HEK293 (cell line): ENCODE data around the gene FPGS.

Source experiments
- CTCF ChIA-PET: fragments of 350-600 bp; formaldehyde crosslinking; extraction: SDS; loops from one replicate; lab custom pipeline; 2021; ENCODE audit warnings: antibody characterized with exemption; lab: Yijun Ruan, JAX
- POLR2A ChIA-PET: fragments of 300-600 bp; formaldehyde crosslinking; extraction: SDS; loops from one replicate; lab custom pipeline; 2020; ENCODE audit warnings: antibody characterized with exemption, inconsistent platforms; lab: Yijun Ruan, JAX
- H3K27ac ChIP-seq: fragments of 200-500 bp; sonication (Bioruptor generic); 2 replicates; pipeline ENCODE4 v1.5.1; 2014; ENCODE audit warnings: low read depth, low read length, control low read depth, inconsistent platforms; ENCODE audit errors: extremely low read depth
- H3K36me3 ChIP-seq, 2 experiments: fragments of 200-500 bp in 1 of 2; sonication (Bioruptor generic) in 1 of 2; 1 replicate in 1 of 2; 2 replicates in 1 of 2; pipeline ENCODE4 v1.5.1; 2014 to 2017; ENCODE audit warnings: inconsistent platforms in 2 of 2, low read length in 2 of 2; ENCODE audit not compliant: control insufficient read depth in 2 of 2, insufficient read depth in 1 of 2
- H3K4me1 ChIP-seq: fragments of 200-500 bp; sonication (Bioruptor generic); 2 replicates; pipeline ENCODE4 v1.5.1; 2014; ENCODE audit warnings: mild to moderate bottlenecking, low read length, inconsistent platforms; ENCODE audit not compliant: control insufficient read depth, insufficient read depth
- H3K4me3 ChIP-seq: 2 replicates; pipeline ENCODE4 v1.5.1; 2011; ENCODE audit warnings: low read depth, mild to moderate bottlenecking, control low read depth, low read length, moderate library complexity
- H3K9me3 ChIP-seq: fragments of 200-500 bp; sonication (Bioruptor generic); 2 replicates; pipeline ENCODE4 v1.5.1; 2014; ENCODE audit warnings: low read depth, low read length, inconsistent platforms; ENCODE audit not compliant: control insufficient read depth, insufficient read depth
- PRDM4 ChIP-seq: fragments of 450-650 bp; formaldehyde crosslinking; IDR thresholded peaks from 2 replicates; pipeline ENCODE4 v1.5.1; 2017; ENCODE audit warnings: missing biosample characterization, missing genetic modification characterization
- REPIN1 ChIP-seq: fragments of 450-650 bp; formaldehyde crosslinking; IDR thresholded peaks from 2 replicates; pipeline ENCODE4 v1.5.1; 2017; ENCODE audit warnings: missing biosample characterization, missing genetic modification characterization, low read depth
- ZBTB11 ChIP-seq: fragments of 450-650 bp; formaldehyde crosslinking; conservative IDR thresholded peaks from 2 replicates; pipeline ENCODE4 v1.5.1; 2016; ENCODE audit warnings: low read depth, missing biosample characterization, missing genetic modification characterization
- ZIC2 ChIP-seq: fragments of 450-650 bp; formaldehyde crosslinking; IDR thresholded peaks from 2 replicates; pipeline ENCODE4 v1.5.1; 2016; ENCODE audit warnings: missing biosample characterization, missing genetic modification characterization
- ZNF10 ChIP-seq: fragments of 450-650 bp; formaldehyde crosslinking; IDR thresholded peaks from 2 replicates; pipeline ENCODE4 v1.5.1; 2017; ENCODE audit warnings: missing biosample characterization, missing genetic modification characterization
- ZNF266 ChIP-seq: fragments of 450-650 bp; formaldehyde crosslinking; IDR thresholded peaks from 2 replicates; pipeline ENCODE4 v1.5.1; 2016; ENCODE audit warnings: missing biosample characterization, missing genetic modification characterization, low read depth
- ZNF501 ChIP-seq: fragments of 450-650 bp; formaldehyde crosslinking; IDR thresholded peaks from 2 replicates; pipeline ENCODE4 v1.5.1; 2016; ENCODE audit warnings: missing biosample characterization, missing genetic modification characterization
- ZNF544 ChIP-seq: fragments of 450-650 bp; formaldehyde crosslinking; IDR thresholded peaks from 2 replicates; pipeline ENCODE4 v1.5.0; 2017; ENCODE audit warnings: missing biosample characterization, missing genetic modification characterization
- ZNF585B ChIP-seq: fragments of 450-650 bp; formaldehyde crosslinking; IDR thresholded peaks from 2 replicates; pipeline ENCODE4 v1.5.1; 2016; ENCODE audit warnings: missing biosample characterization, missing genetic modification characterization
- ZNF792 ChIP-seq: fragments of 450-650 bp; formaldehyde crosslinking; IDR thresholded peaks from 2 replicates; pipeline ENCODE4 v1.5.1; 2016; ENCODE audit warnings: missing biosample characterization, missing genetic modification characterization
- ZNF843 ChIP-seq: fragments of 450-650 bp; formaldehyde crosslinking; IDR thresholded peaks from 2 replicates; pipeline ENCODE4 v1.5.1; 2016; ENCODE audit warnings: missing biosample characterization, missing genetic modification characterization
- ZSCAN30 ChIP-seq: fragments of 450-650 bp; IDR thresholded peaks from 2 replicates; pipeline ENCODE4 v1.5.1; 2018; ENCODE audit warnings: missing biosample characterization, mild to moderate bottlenecking, missing genetic modification characterization, moderate library complexity
- TF ChIP-seq, protein P1 (sequence below): fragments of 450-650 bp; formaldehyde crosslinking; IDR thresholded peaks from 2 replicates; pipeline ENCODE4 v1.5.1; 2016; ENCODE audit warnings: missing biosample characterization, missing genetic modification characterization
- TF ChIP-seq, protein P2 (sequence below): fragments of 450-650 bp; formaldehyde crosslinking; IDR thresholded peaks from 2 replicates; pipeline ENCODE4 v1.5.1; 2016; ENCODE audit warnings: missing biosample characterization, missing genetic modification characterization

FPGS gene

GRCh38 chr9:127814619-127815511 lies 12.2 kb downstream of the FPGS start:
- TF ChIP-seq ZNF266 (no peak), PRDM4 (tag by site-specific recombination) (peak; percentile 59; the same call in 1 of the 2 replicates), ZNF10 (no peak), ZIC2 (tag by site-specific recombination) (peak; percentile 39; the same call in 1 of the 2 replicates), ZNF843 (no peak)
- no peaks in the 10 kb centered on the region for H3K4me1 ChIP-seq
- no peak overlapping the region for H3K27ac ChIP-seq
- no peak overlapping the region for H3K4me3 ChIP-seq
- CTCF ChIA-PET = interaction anchor here (0.7 to 1.0 kb wide), 2 partner anchors 9 to 19 kb away, joined by 3 read pairs; no protein-coding TSS in a partner anchor
- H3K36me3 ChIP-seq = peaks cover 0 to 45% of the 10 kb centered on the region in 2 experiments; a peak in 2 of 3 replicates
- H3K9me3 ChIP-seq = no peaks in the 10 kb centered on the region
- POLR2A ChIA-PET = no interaction called here

GRCh38 chr9:127815512-127816361 lies 13.1 kb downstream of the FPGS start:
- ChIA-PET POLR2A (interaction anchor here (0.6 kb wide), 1 partner anchor 89 kb away, joined by 5 read pairs; no protein-coding TSS in a partner anchor), CTCF (interaction anchor here (0.7 kb wide), 1 partner anchor 19 kb away, joined by 3 read pairs; no protein-coding TSS in a partner anchor)
- Histone ChIP-seq H3K36me3 (peaks cover 0 to 37% of the 10 kb centered on the region in 2 experiments; a peak in 2 of 3 replicates), H3K4me1 (no peaks in the 10 kb centered on the region), H3K4me3 (no peak overlapping the region), H3K9me3 (no peaks in the 10 kb centered on the region), H3K27ac (no peak overlapping the region)
- TF ChIP-seq, protein P1, sequence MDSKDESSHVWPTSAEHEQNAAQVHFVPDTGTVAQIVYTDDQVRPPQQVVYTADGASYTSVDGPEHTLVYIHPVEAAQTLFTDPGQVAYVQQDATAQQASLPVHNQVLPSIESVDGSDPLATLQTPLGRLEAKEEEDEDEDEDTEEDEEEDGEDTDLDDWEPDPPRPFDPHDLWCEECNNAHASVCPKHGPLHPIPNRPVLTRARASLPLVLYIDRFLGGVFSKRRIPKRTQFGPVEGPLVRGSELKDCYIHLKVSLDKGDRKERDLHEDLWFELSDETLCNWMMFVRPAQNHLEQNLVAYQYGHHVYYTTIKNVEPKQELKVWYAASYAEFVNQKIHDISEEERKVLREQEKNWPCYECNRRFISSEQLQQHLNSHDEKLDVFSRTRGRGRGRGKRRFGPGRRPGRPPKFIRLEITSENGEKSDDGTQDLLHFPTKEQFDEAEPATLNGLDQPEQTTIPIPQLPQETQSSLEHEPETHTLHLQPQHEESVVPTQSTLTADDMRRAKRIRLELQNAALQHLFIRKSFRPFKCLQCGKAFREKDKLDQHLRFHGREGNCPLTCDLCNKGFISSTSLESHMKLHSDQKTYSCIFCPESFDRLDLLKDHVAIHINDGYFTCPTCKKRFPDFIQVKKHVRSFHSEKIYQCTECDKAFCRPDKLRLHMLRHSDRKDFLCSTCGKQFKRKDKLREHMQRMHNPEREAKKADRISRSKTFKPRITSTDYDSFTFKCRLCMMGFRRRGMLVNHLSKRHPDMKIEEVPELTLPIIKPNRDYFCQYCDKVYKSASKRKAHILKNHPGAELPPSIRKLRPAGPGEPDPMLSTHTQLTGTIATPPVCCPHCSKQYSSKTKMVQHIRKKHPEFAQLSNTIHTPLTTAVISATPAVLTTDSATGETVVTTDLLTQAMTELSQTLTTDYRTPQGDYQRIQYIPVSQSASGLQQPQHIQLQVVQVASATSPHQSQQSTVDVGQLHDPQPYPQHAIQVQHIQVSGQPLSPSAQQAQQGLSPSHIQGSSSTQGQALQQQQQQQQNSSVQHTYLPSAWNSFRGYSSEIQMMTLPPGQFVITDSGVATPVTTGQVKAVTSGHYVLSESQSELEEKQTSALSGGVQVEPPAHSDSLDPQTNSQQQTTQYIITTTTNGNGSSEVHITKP = 0 out of 2 replicates have a peak, but pooled peaks have one; percentile 12
- TF ChIP-seq ZIC2 (tag by site-specific recombination) = peak; percentile 41
- TF ChIP-seq, protein P2, sequence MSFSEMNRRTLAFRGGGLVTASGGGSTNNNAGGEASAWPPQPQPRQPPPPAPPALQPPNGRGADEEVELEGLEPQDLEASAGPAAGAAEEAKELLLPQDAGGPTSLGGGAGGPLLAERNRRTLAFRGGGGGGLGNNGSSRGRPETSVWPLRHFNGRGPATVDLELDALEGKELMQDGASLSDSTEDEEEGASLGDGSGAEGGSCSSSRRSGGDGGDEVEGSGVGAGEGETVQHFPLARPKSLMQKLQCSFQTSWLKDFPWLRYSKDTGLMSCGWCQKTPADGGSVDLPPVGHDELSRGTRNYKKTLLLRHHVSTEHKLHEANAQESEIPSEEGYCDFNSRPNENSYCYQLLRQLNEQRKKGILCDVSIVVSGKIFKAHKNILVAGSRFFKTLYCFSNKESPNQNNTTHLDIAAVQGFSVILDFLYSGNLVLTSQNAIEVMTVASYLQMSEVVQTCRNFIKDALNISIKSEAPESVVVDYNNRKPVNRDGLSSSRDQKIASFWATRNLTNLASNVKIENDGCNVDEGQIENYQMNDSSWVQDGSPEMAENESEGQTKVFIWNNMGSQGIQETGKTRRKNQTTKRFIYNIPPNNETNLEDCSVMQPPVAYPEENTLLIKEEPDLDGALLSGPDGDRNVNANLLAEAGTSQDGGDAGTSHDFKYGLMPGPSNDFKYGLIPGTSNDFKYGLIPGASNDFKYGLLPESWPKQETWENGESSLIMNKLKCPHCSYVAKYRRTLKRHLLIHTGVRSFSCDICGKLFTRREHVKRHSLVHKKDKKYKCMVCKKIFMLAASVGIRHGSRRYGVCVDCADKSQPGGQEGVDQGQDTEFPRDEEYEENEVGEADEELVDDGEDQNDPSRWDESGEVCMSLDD (tag by site-specific recombination) = no peak

DNA sequence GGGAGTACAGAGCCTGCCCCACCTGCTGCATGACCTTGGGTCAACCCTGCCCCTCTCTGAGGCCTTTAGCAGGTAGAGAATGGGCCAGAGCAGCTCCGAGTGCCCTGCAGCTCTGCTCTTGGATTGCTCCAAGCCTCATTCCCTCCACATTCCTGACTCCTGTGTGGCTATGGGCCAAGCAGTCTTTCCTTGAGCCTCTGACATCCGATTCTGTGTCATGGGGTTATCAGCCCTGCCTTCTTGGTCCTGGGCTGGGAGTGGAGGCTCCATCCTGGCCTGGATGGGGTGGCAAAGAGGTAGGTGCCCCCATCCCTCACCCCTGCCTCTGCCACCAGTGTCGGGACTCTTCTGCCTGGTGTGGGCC lies 13.7 kb downstream of the FPGS start:
- POLR2A ChIA-PET = interaction anchor here (0.8 kb wide), 1 partner anchor 15 kb away, joined by 7 read pairs; no protein-coding TSS in a partner anchor
- Histone ChIP-seq H3K9me3 (no peaks in the 10 kb centered on the region), H3K36me3 (peaks cover 0 to 35% of the 10 kb centered on the region in 2 experiments; a peak in 2 of 3 replicates), H3K4me3 (no peak overlapping the region), H3K27ac (no peak overlapping the region), H3K4me1 (no peaks in the 10 kb centered on the region)
- CTCF ChIA-PET = no interaction called here
- TF ChIP-seq ZNF501 (tag by site-specific recombination) = no peak
- TF ChIP-seq ZNF585B (tag by site-specific recombination) = no peak
- TF ChIP-seq REPIN1 = no peak
- TF ChIP-seq ZNF792 = no peak
- TF ChIP-seq ZBTB11 (tag by site-specific recombination) = no peak
- TF ChIP-seq ZSCAN30 (tag by site-specific recombination) = no peak
- TF ChIP-seq ZNF544 (tag by site-specific recombination) = no peak
